CD4-positive, alpha-beta T cell treated with Interleukin-15 for 1 hour (primary cell): ENCODE measurements around the gene TTN.
"Not testable (repeated sequence)": the region's sequence is repeated elsewhere in the genome, so short reads cannot be mapped to it uniquely, and the experiment has no call there.

ENCODE experiments used
- DNase-seq: peaks from one replicate; pipeline ENCODE4 v3.0.0-alpha.2; 2020

The TTN gene

DNA sequence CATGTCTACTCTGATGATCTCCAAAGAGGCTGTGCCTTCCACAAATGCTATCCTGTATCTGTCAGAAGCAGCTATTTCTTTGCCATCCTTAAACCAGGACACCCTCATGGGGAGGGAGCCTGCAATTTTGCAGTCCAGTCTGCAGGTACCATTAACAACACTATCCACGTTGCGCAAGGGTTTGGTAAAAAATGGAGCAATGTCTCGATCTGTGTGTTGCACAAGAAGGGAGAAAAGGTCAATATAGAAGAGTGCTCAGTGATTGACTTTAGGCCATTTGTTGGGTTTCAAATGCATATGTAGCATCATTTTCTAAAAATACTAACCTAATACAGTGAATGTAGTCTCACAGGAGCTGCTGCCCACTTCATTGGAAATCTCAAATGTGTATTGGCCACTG, 74.3 kb downstream of the TTN start:
- no peak for DNase-seq

DNA sequence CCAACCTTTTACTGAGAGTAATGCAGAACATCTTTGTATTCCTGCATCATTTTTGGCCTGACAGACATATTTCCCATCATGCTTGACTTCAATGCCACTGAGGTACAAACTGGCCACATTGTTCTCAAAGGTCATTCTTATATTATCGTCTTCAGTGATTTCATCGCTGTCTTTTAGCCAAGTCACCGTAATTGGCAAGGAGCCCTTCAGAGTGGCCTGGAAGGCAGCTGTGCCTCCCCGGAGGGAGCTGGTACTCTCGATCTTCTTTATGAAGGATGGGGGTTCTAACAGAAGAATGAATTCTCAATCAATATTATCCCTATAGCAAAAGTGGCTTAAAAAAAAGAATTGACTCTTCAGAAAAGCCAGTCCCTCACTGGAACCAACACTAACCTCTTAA, 75.9 kb downstream of the TTN start:
- no peak for DNase-seq

DNA sequence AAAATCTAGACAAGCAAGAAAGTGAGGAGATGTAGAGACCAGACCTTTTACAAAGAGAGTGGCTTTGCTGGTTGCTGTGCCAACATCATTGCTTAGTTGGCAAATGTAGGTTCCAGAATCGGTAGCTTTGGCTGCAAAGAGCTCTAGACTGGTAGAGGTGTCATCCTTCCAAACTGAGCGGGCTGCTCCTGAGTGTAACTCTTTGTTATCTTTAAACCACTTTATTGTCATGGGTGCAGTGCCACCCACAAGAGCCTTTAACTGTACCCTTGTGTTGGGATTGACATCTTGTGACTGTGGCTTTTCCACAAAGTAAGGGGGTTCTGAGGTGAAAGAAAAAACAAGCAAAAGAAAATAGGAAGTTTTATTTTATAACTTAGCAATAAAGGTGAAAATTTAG, 77.2 kb downstream of the TTN start:
- DNase-seq: no peak

DNA sequence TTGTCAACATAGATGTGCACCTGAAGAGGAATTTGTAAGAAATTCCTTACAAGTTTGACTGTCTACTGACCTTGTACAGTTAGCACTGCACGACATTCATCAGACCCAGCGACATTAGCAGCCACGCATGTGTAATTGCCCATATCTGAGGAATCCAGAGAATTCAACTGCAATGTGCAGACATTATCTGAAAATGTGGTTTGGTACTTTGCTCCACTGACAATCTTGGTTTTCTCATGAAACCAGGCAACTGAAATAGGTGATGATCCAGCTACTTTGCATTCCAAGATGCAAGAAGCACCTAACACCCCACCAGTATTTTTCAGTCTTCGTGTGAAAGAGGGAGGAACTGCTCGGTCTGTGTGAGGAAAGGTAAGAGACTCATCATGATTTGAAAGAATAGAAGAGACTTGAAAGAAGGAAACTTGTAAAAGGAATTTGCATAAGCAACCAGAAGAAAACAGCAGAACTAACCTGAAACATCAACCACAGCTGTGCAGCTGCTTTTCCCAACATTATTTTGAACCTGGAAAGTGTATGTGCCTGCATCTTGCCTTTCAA, 83.4 kb downstream of the TTN start:
- no peak for DNase-seq

DNA sequence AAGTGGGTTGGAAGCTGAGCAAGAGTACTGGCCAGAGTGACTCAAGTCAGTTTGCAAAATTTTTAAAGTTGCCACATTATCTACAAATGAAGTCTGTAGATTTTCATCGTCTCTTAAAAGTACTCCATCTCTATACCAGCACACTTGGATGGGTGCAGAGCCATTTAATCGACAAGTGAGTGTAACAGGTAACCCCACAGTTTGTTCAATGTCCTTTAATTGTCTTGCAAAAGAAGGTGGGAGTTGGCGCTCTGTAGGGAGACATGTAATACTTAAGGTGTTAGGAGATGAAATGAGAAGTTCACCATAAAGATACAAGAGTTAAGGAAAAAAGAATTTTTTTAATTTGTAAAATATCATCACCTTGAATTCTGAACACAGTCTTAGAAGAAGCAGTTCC, 84.9 kb downstream of the TTN start:
- no peak for DNase-seq

DNA sequence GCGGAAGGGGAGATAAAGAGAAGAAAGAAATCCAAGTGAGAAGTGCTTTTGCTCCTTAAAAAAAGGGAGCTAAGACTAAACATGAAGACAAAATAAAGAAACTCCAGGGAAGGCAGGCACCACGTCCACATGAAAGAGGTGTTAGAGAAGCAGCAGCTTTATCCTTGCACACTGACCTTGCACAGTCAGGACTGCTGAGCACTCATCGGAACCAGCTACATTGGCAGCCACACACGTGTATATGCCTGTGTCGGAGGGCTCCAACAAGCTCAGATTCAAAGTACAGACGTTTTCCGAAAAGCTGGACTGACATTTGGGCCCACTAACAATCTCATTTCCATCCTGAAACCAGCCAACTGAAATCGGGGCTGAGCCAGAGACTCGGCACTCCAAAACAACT, 88.2 kb downstream of the TTN start:
- DNase-seq: no peak

DNA sequence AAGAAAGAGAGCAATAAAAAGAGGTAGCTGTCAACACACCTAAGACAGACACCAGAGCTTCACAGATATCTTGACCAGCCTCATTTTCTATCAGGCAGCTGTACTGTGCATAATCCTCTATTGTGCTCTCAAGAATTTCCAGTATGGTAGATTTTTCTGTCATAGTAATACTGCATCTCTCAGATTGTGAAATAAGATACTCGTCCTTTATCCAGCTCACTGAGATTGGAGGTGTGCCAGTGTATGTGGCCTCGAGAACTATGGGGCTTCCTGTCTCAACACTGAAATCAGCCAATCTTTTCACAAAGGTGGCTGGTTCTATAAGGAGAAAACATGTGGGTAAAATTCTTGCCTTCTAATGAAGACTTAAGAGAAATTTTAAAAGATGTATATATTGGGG, 88.9 kb downstream of the TTN start:
- no peak for DNase-seq

DNA sequence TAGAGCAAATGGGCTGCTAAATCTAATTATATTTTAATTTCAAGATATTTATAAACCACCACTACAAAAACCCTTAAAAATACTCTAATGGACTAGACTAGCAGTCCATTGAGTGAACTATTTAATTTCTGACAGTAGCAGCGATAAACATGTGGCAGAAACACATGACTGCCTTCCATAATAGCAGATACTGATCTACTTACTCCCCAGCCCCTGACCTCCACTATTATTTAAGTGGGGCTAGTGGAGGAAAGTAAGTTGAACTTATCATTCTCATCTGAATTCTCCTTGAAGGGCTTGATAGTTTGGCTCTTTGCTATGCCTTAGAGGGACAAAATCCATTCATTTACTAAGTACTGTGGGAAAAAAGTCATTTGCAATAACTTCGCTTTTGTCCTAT, 90.8 kb downstream of the TTN start:
- DNase-seq: no peak

DNA sequence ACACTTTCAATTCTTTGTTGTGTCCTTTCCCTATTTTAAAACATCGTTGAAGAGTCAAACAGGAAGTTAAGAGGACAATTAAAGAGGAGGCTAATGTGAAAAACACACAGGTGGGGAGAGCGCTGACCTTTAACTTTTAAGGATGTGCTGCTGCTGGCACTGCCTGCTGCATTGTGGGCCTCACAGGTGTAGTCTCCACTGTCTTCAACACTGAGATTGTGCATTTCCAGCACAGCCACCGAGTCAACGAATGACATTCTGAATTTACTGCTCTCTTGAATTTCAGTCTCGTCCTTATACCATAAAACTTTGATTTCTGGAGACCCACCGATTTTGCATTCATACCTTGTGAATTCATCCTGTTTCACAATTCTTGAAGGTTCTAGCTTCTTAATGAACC, 91.9 kb downstream of the TTN start:
- no peak for DNase-seq

DNA sequence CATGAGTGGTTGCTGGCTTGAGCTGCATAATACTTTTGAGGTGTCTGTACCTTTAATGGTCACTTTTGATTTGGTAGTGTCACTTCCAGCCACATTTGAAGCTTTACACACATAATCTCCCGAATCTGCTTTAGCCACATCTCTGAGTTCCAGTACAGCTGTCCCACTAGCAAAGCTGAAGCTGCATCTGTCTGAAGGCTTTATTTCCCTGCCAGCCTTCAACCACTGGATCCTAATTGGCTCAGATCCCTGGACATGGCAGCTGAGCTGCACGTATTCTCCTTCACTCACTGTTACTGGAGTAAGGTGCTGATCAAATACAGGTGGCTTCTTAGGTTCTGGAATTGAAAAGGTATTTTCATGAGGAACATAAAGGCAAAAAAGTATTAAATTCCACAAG, 99.7 kb downstream of the TTN start:
- no peak for DNase-seq

DNA sequence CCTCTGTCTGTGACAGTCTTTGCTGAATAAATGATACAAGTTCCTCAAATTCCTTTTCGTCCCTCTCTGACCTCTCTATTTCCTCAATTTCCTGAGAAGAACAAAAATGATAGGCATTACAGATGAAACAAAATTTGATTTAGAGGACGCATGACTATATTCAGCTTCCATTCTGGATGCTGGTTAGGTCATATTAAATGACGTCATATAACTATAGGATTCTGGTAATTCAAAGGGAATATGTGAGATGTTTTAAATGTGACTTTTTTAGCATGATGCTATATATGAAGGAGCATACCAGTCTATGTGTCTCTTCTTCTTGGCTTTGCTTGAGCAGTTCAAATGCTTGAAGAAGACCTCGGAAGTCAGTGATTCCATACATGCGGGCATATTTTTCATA, 102.3 kb downstream of the TTN start:
- no peak for DNase-seq

DNA sequence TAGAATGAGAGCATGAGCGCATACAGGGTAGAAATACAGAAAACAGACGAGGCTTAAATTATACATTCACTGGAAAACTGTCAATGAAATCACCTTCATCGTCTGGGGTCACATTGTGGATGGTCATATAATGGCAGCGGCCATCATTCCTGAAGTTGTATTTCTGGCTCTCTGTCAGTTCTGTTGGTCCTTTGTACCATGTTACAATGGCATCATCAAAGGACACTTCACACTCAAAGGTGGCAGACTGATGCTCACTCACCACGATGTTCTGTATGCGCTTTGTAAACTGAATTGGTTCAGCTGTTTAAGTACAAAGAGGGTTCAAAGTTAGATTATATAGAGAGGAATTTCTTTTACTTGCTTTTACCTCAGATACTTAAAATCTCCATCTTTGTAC, 104.9 kb downstream of the TTN start:
- no peak for DNase-seq

DNA sequence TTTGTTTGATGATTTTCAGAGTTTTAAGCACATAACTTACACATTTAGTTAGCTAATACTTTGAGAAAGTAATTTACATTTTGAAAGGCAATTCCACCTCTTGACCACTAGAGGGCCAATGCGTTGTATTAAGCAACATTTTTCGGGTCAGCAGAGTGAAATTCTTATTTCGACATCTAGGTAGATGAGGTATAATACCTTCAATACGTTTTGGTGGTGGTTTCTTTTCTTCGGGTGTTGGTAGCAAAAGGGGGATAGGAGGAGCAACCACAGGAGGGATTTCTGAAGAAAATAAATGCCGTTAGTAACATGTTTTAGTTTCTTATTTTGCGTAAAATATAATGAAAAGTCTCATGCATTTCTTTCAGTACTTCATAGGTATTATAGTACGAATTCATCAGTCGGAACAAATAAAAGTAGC, 106.3 kb downstream of the TTN start:
- DNase-seq: no peak

DNA sequence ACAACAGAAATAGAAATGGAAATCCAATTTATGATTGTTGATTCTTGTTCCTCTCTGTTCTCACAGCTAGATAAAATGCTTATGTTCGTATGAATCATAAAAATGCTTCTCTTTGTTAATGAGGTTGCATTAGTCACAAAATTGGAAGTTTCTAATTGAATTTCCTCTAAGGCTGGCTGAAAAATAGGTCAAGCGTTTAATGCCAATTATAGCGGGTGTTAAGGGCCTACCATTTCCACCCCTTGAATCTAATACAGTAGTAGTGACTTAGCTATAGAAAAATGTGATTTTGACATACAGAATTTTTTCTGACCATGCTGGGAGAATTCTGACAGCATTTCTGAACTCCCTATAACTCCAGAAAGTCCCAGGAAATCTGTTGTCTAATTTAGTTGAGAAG, 107.1 kb downstream of the TTN start:
- no peak for DNase-seq

DNA sequence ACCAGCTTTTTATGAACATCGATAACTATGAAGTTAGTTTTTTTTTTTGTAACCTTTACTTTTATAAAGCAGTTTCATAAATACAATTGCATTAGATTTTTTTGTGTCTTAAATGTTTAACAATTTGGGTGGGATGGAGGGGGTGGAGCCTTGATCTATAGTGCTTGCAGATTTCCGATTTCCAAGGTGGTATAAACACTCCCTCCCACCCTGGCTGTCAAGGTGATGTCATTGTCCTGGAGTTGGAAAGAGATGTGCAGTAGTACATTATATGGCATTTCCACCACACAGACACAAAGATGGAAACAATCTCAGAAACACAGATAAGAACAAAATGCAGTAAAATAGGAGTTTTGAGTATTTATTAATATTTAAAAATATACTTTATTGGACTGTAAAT, 114.4 kb downstream of the TTN start:
- no peak for DNase-seq

DNA sequence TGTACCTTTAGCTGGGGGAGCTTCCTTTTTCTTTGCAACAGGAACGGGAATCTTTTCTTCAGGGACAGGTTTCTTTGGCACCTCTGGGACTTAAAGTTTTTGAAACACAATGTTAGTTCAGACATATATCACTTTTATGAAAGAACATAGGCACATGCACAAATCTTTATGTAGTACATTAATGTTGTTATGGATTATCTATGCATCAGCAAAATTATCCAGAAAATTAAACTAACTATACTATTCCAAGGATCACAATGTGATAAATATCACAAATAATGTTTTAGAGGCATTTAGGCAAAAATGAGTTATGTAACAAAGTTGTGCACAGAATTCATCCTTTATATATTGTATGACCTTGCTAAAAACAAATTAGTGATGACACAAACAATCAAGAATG, 117.4 kb downstream of the TTN start:
- DNase-seq: no peak

DNA sequence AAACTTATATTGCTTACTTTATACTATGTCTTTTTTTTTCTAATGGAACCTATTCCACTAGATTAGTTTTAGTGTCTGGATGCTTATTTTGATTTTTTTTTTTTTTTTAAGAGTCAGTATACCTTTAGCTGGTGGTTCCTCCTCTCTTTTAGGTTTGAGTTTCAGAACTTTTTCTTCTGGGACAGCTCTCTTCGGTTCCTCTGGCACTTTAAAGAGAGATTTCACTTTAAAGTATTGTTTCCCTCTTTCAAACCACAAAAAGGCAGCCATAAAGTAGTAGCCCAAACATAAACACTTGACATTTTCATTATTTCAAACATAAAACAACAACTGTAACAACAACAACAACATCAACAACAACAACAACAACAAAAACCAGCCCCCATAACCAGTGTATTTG, 123.3 kb downstream of the TTN start:
- DNase-seq: no peak

DNA sequence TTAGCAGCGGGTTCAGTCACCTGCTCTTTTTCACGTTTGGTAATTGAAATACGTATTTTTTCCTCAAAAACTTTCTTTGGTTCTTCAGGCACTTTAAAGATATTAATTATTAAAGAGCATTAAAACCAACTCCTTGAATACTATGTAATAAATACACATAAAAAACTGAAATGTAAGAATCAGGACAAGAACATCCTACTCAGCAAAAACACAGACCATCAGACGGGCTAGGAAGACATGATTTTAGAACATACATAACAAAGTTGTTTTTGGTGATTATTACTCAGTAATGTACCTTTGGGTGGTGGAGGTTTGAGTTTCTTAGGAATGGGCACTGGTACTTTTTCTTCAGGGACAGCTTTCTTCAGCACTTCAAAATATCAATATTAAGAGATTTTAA, 126.1 kb downstream of the TTN start:
- no peak for DNase-seq

DNA sequence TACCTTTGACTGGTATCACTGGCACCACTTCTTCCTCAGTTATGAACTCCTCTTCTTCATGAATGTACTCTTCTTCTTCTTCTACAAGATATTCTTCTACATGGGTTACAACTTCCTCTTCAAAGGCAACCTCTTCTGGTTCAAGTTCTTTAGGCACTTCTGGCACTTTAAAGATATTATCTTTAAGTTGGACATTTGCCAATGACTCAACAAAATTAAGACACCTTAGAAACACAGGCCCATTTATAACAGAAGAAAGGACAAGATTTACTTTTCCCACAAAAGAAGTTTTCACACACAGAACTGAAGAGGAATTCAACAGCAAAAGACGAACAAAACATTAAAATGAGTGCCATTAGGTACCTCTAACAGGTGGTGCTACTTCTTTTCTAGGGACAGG, 127.3 kb downstream of the TTN start:
- DNase-seq: no peak

DNA sequence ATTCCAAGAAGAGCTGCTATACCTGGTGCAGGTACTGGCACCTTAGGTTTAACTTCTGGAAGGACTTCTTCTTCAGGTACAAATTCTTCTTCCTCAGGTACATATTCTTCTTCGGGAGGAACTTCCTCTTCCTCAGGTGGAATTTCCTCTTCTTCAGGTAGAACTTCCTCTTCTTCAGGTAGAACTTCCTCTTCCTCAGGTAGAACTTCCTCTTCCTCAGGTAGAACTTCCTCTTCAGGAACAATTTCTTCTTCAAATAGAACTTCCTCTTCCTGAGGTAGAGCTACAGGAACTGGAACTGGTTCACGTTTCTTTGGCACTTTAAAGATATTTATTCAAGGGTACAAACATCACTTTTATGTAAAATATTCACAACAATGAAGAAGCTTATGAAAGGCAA, 129.6 kb downstream of the TTN start:
- DNase-seq: no peak

DNA sequence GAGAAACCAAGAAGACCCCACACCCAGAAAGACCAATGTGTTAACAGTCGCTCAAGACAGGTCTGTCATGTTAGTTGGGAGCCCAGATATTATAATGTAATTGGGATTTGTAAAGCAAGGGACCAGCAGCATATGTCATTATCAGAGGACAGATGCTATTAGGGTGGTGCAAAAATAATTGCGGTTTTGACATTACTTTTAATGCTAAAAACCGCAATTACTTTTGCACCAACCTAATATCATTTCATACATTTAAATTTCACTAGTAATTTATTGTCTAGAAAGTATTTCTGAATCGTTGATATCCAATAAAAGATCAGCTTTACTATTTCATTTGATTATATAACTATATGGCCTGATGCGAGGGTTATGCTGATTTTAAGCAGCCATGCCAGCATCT, 131.2 kb downstream of the TTN start:
- no peak for DNase-seq

DNA sequence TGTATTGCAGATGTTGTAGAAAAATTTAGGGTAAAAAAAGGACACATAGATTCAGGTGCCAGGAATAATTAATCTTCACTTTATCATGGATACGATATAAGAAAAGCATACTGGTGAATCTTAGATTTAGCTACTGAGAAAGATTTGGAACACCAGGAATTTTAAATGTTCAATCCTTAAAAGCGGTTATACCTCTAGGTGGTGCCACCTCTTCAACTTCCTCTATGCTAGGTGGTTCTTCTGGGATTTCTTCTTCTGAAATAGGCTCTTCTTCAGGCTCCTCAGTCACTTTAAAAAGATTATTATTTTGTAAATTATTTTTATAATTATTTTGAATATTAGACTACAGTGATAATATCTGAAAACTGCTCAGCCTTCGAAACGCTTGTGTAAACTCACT, 133.1 kb downstream of the TTN start:
- DNase-seq: no peak

DNA sequence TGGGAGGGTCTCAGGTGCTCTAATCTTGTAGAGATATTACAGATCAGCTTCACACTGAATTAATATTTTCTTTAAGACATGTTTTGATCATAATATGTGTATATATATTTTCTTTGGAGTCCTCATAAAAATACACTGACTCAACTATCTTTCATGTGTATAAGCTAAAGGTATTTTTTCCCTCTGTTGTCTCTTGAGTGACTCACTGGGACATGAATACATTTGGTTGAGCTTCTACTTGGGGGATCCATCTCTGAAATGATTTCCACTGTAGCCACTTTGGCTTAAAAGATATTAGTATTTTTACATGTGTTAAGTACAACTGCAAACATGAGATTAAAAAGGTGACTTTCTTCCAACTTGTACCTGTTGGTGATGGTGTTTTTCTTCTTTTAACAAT, 140.8 kb downstream of the TTN start:
- DNase-seq: no peak

DNA sequence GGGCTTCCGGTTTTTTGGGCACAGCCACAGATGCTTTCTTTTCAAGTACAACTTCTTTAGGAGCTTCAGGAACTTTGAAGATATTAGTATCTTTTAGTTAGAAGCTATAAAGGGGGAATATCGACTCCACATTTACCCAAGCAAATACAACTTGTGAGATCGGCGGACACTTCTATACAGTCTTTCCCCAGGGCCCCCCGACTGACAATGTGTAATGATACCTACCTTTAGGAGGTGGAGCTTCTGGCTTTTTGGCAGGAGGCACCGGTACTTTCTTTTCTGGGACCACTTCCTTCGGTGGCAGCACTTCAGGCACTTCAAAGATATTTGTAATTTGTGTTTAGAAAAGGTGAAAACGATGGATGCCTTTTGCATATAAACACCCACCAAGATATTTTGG, 148.7 kb downstream of the TTN start:
- not testable (repeated sequence) for DNase-seq

DNA sequence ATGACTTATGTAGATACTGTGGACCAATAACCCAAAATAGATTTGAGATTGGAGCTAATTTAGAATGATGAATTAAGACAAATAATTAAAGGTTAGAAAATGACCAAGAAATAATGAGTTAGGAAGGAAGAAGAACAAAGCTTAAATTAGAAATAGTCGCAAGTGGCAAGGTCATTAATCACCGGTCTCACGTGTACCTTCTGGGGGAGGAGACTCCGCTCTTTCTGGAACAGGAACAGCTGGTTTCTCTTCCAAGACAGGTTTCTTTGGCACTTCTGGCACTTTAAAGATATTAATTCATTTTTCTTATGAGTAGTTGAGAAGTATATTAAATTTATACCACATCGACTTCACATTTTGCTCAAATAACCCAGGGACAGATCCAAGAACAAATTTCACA, 156.7 kb downstream of the TTN start:
- DNase-seq: no peak

DNA sequence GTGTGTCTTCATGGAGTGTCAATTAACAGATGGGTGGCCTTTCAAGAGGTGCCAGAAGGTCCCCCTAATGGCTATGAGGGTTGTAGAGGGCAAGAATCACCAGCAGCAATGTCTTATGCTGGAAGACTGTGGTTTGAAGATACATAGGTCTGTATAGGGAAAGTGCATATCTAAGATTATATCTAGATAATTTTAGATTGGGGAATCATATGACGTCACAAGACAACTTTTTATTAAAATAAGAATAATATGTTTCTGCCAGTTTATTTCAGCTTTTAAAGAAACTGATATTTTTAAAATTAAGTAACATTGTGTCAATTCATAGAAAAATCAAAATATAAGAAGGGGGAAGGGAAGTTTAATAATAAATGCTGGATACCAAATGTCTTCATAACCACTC, 162.3 kb downstream of the TTN start:
- no peak for DNase-seq
